SK-N-SH (cell line): ENCODE data around the gene B3GALT5.

Source experiments
- GATA2 ChIP-seq: sonication (generic); formaldehyde crosslinking; IDR thresholded peaks from 2 replicates; pipeline ENCODE4 v1.5.0; 2020; ENCODE audit warnings: mild to moderate bottlenecking, missing genetic modification reagents
- MXI1 ChIP-seq: IDR thresholded peaks from 2 replicates; pipeline ENCODE4 v1.6.1; 2012; ENCODE audit warnings: mild to moderate bottlenecking, low read depth, low read length, improper control_type of control experiment
- NRF1 ChIP-seq: IDR thresholded peaks from 2 replicates; pipeline ENCODE4 v1.6.1; 2012; ENCODE audit warnings: low read depth, mild to moderate bottlenecking, low read length
- POLR2AphosphoS5 ChIP-seq: IDR thresholded peaks from 2 replicates; pipeline ENCODE4 v1.6.1; 2012; ENCODE audit warnings: low read depth, low read length
- RFX5 ChIP-seq: IDR thresholded peaks from 2 replicates; pipeline ENCODE4 v1.6.1; 2012; ENCODE audit warnings: mild to moderate bottlenecking, improper control_type of control experiment, low read length
- RXRA ChIP-seq: IDR thresholded peaks from 2 replicates; pipeline ENCODE4 v1.4.0; 2012; ENCODE audit warnings: low read depth, mild to moderate bottlenecking, borderline replicate concordance
- TF ChIP-seq, protein P1 (sequence below): IDR thresholded peaks from 2 replicates; pipeline ENCODE4 v1.6.1; 2012; ENCODE audit warnings: mild to moderate bottlenecking, low read depth, low read length, moderate library complexity
- TF ChIP-seq, protein P2 (sequence below): fragments of 200-600 bp; sonication (generic); IDR thresholded peaks from 2 replicates; pipeline ENCODE4 v1.6.1; 2017; ENCODE audit warnings: antibody characterized with exemption, mild to moderate bottlenecking, moderate library complexity

DNA sequence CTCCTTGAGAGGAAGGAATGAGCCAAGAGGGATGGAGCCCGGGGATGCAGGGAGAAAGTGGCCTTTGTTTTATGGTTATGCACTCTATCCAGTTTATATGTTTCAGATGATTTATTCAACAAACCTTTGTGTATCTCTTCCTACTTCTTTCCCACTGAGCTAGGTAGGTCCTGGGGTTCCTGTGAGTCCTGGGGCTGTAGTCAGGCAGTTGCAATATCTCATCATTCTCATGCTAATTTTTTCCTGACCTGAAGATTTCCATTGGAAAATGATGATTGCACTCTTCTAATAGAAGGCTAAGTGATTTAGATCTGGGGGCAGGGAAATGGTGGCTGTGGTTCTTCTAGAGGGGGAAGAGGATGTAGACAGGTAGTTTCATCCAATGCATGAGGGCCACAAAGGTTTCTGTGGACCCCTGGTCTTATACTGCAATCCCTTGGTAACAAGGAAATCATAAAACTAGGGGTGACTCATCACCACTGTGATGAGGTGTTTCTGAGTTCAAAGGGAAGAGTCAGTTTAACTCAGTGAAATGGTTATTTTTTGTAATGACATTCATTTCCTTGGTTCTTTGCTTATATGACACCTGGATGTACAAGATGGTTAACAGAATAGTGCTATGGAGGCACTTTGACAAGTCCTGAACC lies 20.2 kb downstream of the B3GALT5 start:
- TF ChIP-seq RXRA = no peak
- TF ChIP-seq NRF1 = no peak
- no peak for TF ChIP-seq POLR2AphosphoS5
- TF ChIP-seq, protein P1, sequence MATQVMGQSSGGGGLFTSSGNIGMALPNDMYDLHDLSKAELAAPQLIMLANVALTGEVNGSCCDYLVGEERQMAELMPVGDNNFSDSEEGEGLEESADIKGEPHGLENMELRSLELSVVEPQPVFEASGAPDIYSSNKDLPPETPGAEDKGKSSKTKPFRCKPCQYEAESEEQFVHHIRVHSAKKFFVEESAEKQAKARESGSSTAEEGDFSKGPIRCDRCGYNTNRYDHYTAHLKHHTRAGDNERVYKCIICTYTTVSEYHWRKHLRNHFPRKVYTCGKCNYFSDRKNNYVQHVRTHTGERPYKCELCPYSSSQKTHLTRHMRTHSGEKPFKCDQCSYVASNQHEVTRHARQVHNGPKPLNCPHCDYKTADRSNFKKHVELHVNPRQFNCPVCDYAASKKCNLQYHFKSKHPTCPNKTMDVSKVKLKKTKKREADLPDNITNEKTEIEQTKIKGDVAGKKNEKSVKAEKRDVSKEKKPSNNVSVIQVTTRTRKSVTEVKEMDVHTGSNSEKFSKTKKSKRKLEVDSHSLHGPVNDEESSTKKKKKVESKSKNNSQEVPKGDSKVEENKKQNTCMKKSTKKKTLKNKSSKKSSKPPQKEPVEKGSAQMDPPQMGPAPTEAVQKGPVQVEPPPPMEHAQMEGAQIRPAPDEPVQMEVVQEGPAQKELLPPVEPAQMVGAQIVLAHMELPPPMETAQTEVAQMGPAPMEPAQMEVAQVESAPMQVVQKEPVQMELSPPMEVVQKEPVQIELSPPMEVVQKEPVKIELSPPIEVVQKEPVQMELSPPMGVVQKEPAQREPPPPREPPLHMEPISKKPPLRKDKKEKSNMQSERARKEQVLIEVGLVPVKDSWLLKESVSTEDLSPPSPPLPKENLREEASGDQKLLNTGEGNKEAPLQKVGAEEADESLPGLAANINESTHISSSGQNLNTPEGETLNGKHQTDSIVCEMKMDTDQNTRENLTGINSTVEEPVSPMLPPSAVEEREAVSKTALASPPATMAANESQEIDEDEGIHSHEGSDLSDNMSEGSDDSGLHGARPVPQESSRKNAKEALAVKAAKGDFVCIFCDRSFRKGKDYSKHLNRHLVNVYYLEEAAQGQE = no peak
- TF ChIP-seq RFX5 = no peak
- TF ChIP-seq, protein P2, sequence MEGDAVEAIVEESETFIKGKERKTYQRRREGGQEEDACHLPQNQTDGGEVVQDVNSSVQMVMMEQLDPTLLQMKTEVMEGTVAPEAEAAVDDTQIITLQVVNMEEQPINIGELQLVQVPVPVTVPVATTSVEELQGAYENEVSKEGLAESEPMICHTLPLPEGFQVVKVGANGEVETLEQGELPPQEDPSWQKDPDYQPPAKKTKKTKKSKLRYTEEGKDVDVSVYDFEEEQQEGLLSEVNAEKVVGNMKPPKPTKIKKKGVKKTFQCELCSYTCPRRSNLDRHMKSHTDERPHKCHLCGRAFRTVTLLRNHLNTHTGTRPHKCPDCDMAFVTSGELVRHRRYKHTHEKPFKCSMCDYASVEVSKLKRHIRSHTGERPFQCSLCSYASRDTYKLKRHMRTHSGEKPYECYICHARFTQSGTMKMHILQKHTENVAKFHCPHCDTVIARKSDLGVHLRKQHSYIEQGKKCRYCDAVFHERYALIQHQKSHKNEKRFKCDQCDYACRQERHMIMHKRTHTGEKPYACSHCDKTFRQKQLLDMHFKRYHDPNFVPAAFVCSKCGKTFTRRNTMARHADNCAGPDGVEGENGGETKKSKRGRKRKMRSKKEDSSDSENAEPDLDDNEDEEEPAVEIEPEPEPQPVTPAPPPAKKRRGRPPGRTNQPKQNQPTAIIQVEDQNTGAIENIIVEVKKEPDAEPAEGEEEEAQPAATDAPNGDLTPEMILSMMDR = no peak
- TF ChIP-seq GATA2 (CRISPR knock-in tag) = no peak
- no peak for TF ChIP-seq MXI1
